NCI-H1417 (cell line): Measurements from ENCODE around the gene CYP11A1.

Source experiments
- DNase-seq, 3 experiments: peaks; one replicate each; lab custom pipeline; 2025; lab: John Stamatoyannopoulos, UW

CYP11A1 gene

GRCh38 chr15:74367296-74367854 lies at the start of gene CYP11A1:
Gene CYP11A1, minus strand, starts transcription at chr15:74367646. Its CDS starts 61 bp downstream, at chr15:74367585.
- no peak for DNase-seq

- DNase-seq: no peak
Observed at GRCh38 chr15:74417225-74417624, 49.8 kb upstream of the CYP11A1 start.

- no peak for DNase-seq
Observed at GRCh38 chr15:74415966-74416916, 48.8 kb upstream of the CYP11A1 start.

- no peak for DNase-seq
Observed at GRCh38 chr15:74414603-74415338, 47.3 kb upstream of the CYP11A1 start.

GRCh38 chr15:74414081-74414580 lies 46.7 kb upstream of the CYP11A1 start:
- no peak for DNase-seq

GRCh38 chr15:74413350-74414080 lies 46.1 kb upstream of the CYP11A1 start:
- no peak for DNase-seq

- no peak for DNase-seq
Observed at GRCh38 chr15:74412159-74412558, 44.7 kb upstream of the CYP11A1 start.

- no peak for DNase-seq
Observed at GRCh38 chr15:74411686-74412085, 44.2 kb upstream of the CYP11A1 start.

- DNase-seq: no peak
Observed at GRCh38 chr15:74410502-74410901, 43.1 kb upstream of the CYP11A1 start.

GRCh38 chr15:74409225-74409624 lies 41.8 kb upstream of the CYP11A1 start:
- no peak for DNase-seq

GRCh38 chr15:74408815-74409214 lies 41.4 kb upstream of the CYP11A1 start:
- DNase-seq: no peak

- no peak for DNase-seq
Observed at GRCh38 chr15:74408385-74408784, 40.9 kb upstream of the CYP11A1 start.

GRCh38 chr15:74406992-74407705 lies 39.7 kb upstream of the CYP11A1 start:
- DNase-seq: no peak

GRCh38 chr15:74406517-74406916 lies 39.1 kb upstream of the CYP11A1 start:
- no peak for DNase-seq

GRCh38 chr15:74405823-74406222 lies 38.4 kb upstream of the CYP11A1 start:
- DNase-seq: no peak

- DNase-seq: no peak
Observed at GRCh38 chr15:74403991-74404563, 36.6 kb upstream of the CYP11A1 start.

- no peak for DNase-seq
Observed at GRCh38 chr15:74403588-74403919, 36.1 kb upstream of the CYP11A1 start.

GRCh38 chr15:74402873-74403587 lies 35.6 kb upstream of the CYP11A1 start:
- no peak for DNase-seq

GRCh38 chr15:74402337-74402841 lies 34.9 kb upstream of the CYP11A1 start:
- DNase-seq: no peak
